Measurements from ENCODE around the gene WSCD1.

GRCh38 chr17:6140728-6141330, 70.7 kb downstream of the WSCD1 start:
- no peak for TF ChIP-seq POLR2AphosphoS5 (IDR thresholded peaks at IDR 0.05; ENCODE audit: borderline replicate concordance, low read depth, low read length)
- no peak for TF ChIP-seq EZH2 (IDR thresholded peaks at IDR 0.05)
- TF ChIP-seq FOXP2 (optimal IDR thresholded peaks at IDR 0.05; ENCODE audit: control extremely low read depth, extremely low read length, insufficient read depth): no peak
